Retinal pigment epithelial cell (primary cell): ENCODE data around the gene PLSCR5.

Experiments
- DNase-seq: peaks from one replicate; pipeline ENCODE4 v3.0.0-alpha.2; 2010; ENCODE audit warnings: low read depth
- H3K4me3 ChIP-seq: 2 replicates; pipeline ENCODE4 v1.5.1; 2011; ENCODE audit warnings: mild to moderate bottlenecking, low read length, control low read depth, moderate library complexity
- CTCF ChIP-seq: conservative IDR thresholded peaks from 2 replicates; pipeline ENCODE4 v1.5.1; 2011; ENCODE audit warnings: low read depth, low read length, control low read depth, inconsistent platforms

Gene PLSCR5

GRCh38 chr3:146540236-146540635 is 64.9 kb downstream of the PLSCR5 start:
- H3K4me3 ChIP-seq, result no peak overlapping the region
- TF ChIP-seq CTCF, result no peak
- DNase-seq, result no peak

- TF ChIP-seq CTCF, result no peak
- DNase-seq, result no peak
Measured at GRCh38 chr3:146539315-146539714, 65.8 kb downstream of the PLSCR5 start.

GRCh38 chr3:146537603-146538002 is 67.5 kb downstream of the PLSCR5 start:
- no peak for DNase-seq
- H3K4me3 ChIP-seq, result no peak overlapping the region
- TF ChIP-seq CTCF, result no peak

More at GRCh38 chr3:146539315-146539714, 65.8 kb downstream of the PLSCR5 start:
- H3K4me3 ChIP-seq, result no peak overlapping the region

GRCh38 chr3:146536681-146537080 is 68.5 kb downstream of the PLSCR5 start:
- no peak overlapping the region for H3K4me3 ChIP-seq
- no peak for DNase-seq
- TF ChIP-seq CTCF, result no peak
